ENCODE results near the gene PTMS. TPM values are rescaled to one million over a fixed set of nuclear protein-coding genes. Genes with fewer than 3 reads are reported as not detected.
A peak's percentile ranks its signal among the peaks of the same experiment; 100 is the strongest.

Gene PTMS
- total and polyA plus RNA-seq, 2 donors from 2014 or later = 269 to 590 TPM

DNA sequence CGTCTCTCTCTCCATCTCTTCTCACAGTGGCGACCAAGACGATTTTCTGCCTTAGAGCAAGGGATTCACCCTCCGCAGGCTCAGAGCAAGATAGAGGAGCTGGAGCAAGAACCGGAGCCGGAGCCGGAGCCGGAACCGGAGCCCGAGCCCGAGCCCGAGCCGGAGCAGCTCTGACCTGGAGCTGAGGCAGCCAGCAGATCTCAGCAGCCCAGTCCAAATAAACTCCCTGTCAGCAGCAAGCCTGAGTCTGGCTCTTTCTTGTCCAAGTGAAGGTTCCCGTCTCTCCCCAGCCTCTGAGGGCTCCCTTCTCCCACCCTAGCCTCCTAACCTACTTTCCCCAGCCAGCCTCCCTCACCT, 12.0 kb downstream of the PTMS start:
- peak overlapping the region; percentile 16 to 40 for H3K27ac ChIP-seq (ENCODE audit: low read depth in 2 of 2, low read length in 2 of 2)
- H3K9me3 ChIP-seq (ENCODE audit: control insufficient read depth in 2 of 3, insufficient read depth in 1 of 3, low read length in 3 of 3) = no peaks in the 10 kb centered on the region
- FAIRE-seq (no peak), DNase-seq (peak in 1 of 5 donors; percentile 84)
- TF ChIP-seq, protein P1, sequence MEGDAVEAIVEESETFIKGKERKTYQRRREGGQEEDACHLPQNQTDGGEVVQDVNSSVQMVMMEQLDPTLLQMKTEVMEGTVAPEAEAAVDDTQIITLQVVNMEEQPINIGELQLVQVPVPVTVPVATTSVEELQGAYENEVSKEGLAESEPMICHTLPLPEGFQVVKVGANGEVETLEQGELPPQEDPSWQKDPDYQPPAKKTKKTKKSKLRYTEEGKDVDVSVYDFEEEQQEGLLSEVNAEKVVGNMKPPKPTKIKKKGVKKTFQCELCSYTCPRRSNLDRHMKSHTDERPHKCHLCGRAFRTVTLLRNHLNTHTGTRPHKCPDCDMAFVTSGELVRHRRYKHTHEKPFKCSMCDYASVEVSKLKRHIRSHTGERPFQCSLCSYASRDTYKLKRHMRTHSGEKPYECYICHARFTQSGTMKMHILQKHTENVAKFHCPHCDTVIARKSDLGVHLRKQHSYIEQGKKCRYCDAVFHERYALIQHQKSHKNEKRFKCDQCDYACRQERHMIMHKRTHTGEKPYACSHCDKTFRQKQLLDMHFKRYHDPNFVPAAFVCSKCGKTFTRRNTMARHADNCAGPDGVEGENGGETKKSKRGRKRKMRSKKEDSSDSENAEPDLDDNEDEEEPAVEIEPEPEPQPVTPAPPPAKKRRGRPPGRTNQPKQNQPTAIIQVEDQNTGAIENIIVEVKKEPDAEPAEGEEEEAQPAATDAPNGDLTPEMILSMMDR (IDR thresholded peaks at IDR 0.05; ENCODE audit: borderline replicate concordance, extremely low read depth, insufficient read depth) = no peak
- H3K4me3 ChIP-seq (ENCODE audit: low read length in 3 of 3) = peak overlapping the region in 2 of 3 donors; percentile 9 to 57
- intact Hi-C loops (cut with DNase I) = no loop called here
- H3K4me1 ChIP-seq (ENCODE audit: control insufficient read depth in 2 of 3, insufficient read depth in 2 of 3, low read depth in 1 of 3, low read length in 3 of 3) = peaks cover 0 to 15% (median 10%) of the 10 kb centered on the region in 3 donors
- no peaks in the 10 kb centered on the region for H3K27me3 ChIP-seq (ENCODE audit: control insufficient read depth, insufficient read depth, low read length)
- peak overlapping the region in 1 of 3 donors; percentile 30 for H3K9ac ChIP-seq (ENCODE audit: low read length in 3 of 3)
- no peaks in the 10 kb centered on the region for H3K36me3 ChIP-seq (ENCODE audit: control insufficient read depth in 2 of 3, insufficient read depth in 3 of 3, low read length in 3 of 3)

DNA sequence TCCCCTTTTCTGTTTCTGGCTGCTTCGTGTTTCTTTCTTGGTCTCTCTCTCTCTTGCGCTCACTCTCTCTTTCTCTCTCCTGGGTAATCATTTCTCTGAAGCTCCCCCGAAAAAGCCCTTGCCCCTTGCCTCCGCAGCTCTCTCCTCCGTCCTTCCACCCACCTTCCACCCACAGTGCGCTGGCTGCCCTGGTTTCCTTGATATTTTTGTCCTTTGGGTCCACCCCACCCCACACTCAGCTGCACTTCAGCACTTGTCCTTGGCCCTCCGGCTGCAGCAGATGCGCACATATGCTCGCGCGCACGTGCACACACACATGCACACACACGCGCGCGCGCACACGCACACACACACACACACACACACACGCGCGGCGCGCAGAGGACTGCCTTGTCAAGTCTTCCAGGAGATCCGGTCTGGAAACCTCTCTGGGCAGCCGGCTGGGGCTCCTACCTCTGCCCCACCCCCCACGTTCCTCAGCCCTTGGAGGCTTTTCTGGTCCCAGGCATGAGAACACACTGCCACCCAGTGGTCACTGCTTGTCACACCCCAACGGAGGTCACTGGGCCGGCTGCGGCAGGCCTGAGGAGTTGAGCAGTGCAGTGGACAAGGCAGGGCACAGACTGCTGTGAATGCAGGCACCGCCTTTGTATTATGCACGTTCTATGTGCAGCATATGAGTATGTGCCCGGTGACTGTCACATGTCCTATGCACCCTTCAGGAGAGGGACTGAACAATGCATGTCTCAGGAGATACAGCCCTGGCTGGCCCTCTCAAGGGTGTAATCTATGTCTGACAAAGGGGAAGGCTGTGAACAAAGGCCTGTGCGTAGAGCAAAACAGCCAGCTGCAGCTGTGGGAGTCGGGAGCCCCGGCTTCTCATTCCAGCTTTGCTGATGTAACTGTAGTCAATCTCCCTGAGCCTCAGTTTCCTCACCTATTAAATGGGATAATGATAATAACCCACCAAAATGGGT, 12.7 kb downstream of the PTMS start:
- Histone ChIP-seq H3K27me3 (ENCODE audit: control insufficient read depth, insufficient read depth, low read length) (no peaks in the 10 kb centered on the region), H3K36me3 (ENCODE audit: control insufficient read depth in 2 of 3, insufficient read depth in 3 of 3, low read length in 3 of 3) (no peaks in the 10 kb centered on the region), H3K9ac (ENCODE audit: low read length in 3 of 3) (peak overlapping the region in 1 of 3 donors; percentile 30), H3K27ac (ENCODE audit: low read depth in 2 of 2, low read length in 2 of 2) (peak overlapping the region; percentile 16 to 40), H3K4me1 (ENCODE audit: control insufficient read depth in 2 of 3, insufficient read depth in 2 of 3, low read depth in 1 of 3, low read length in 3 of 3) (peaks cover 0 to 15% (median 10%) of the 10 kb centered on the region in 3 donors), H3K9me3 (ENCODE audit: control insufficient read depth in 2 of 3, insufficient read depth in 1 of 3, low read length in 3 of 3) (no peaks in the 10 kb centered on the region), H3K4me3 (ENCODE audit: low read length in 3 of 3) (peak overlapping the region; percentile 9 to 57 (median 33))
- FAIRE-seq (peak; percentile 80), DNase-seq (peak; percentile 96 to 98 (median 97))
- intact Hi-C loops (cut with DNase I) = no loop called here
- TF ChIP-seq, protein P1 (IDR thresholded peaks at IDR 0.05; ENCODE audit: borderline replicate concordance, extremely low read depth, insufficient read depth) = peak; percentile 97

GRCh38 chr12:6779708-6780432, 13.7 kb downstream of the PTMS start:
- no peak for FAIRE-seq
- H3K27me3 ChIP-seq (ENCODE audit: control insufficient read depth, insufficient read depth, low read length) = no peaks in the 10 kb centered on the region
- DNase-seq = no peak
- H3K4me3 ChIP-seq (ENCODE audit: low read length in 3 of 3) = no peak overlapping the region
- H3K9ac ChIP-seq (ENCODE audit: low read length in 3 of 3) = no peak overlapping the region
- H3K4me1 ChIP-seq (ENCODE audit: control insufficient read depth in 2 of 3, insufficient read depth in 2 of 3, low read depth in 1 of 3, low read length in 3 of 3) = peaks cover 0 to 15% (median 10%) of the 10 kb centered on the region in 3 donors
- no peaks in the 10 kb centered on the region for H3K36me3 ChIP-seq (ENCODE audit: control insufficient read depth in 2 of 3, insufficient read depth in 3 of 3, low read length in 3 of 3)
- intact Hi-C loops (cut with DNase I) = no loop called here
- TF ChIP-seq, protein P1 (IDR thresholded peaks at IDR 0.05; ENCODE audit: borderline replicate concordance, extremely low read depth, insufficient read depth) = no peak
- H3K9me3 ChIP-seq (ENCODE audit: control insufficient read depth in 2 of 3, insufficient read depth in 1 of 3, low read length in 3 of 3) = no peaks in the 10 kb centered on the region
- no peak overlapping the region for H3K27ac ChIP-seq (ENCODE audit: low read depth in 2 of 2, low read length in 2 of 2)

All from kidney (tissue), 14 donors.